HG02852 (cell line): ENCODE results near the gene GPR151.

Experiments
- ATAC-seq: cut with Tn5 transposase; IDR thresholded peaks from one replicate; pipeline ENCODE4 v1.9.1; 2021; ENCODE audit warnings: mild to moderate bottlenecking, moderate library complexity; ENCODE audit not compliant: unreplicated experiment

Gene GPR151

DNA sequence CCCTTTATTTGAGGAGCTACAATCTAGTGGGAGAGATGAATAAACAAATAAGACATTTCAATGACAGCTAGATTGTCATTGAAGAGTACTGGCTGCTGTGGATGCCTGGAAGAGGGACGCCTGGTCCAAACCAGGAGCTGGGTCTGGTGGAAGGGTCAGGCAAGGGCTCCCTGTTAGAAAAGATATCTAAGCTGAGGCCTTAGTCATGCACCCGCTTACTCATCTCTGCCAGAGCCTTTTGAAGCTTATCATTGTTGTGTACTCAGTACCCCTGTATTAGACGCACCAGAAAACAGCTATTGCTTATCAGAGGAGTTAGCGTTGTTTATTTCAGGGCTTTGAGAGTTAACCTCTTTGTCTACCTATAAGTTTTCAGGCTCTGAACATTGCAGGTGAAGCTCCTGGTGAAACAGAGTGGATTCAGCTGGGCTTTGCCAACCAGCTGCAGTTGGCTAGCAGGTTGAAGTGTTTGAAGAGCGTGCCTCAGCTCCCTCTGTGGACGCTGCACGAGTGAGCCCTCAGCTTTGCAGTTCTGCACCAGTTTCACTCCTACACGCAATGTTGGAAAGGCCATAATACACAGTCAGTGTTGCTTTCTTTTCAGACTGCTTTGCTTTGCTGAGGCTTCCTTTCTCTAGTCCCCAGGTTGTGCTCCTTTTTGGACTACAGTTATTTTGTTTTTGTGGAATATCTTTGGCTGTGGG is 5.6 kb upstream of the GPR151 start:
- no peak for ATAC-seq

DNA sequence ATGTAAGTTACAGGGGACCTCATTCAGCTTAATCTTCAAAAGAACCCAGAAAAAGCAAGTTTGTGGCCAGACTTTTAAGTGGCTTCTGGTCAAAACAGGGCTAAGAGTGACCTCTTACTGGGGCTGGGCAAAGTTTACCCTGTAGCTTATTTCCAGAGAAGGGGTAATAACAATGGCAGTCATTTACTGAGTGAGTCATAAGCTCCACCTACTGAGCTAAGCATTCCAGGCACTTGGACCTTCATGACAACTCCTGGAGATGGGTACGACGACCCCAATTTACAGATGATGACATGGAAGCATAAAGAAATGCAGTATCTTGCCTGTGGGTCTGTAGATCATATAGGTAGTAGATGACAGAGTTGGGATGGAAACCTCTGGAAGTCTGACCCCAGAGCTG is 4.7 kb upstream of the GPR151 start:
- ATAC-seq, result no peak

DNA sequence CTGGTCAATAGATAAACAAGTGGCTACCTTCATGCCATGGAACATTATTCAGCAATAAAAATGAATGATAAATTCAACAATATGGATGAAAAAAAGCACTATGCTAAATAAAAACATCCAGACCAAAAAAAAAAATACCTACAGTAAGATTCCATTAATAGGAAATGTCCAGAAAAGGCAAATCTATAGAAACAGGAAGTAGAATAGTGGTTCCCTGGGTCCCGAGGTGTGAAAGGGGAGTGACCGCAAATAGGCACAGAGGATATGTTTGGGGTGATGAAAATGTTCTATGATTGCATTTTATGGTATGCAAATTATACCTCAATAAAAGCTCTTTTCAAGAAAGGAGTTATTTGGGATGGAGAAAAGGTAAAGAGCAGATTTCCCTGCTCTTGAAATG is 3.6 kb upstream of the GPR151 start:
- ATAC-seq, result no peak

DNA sequence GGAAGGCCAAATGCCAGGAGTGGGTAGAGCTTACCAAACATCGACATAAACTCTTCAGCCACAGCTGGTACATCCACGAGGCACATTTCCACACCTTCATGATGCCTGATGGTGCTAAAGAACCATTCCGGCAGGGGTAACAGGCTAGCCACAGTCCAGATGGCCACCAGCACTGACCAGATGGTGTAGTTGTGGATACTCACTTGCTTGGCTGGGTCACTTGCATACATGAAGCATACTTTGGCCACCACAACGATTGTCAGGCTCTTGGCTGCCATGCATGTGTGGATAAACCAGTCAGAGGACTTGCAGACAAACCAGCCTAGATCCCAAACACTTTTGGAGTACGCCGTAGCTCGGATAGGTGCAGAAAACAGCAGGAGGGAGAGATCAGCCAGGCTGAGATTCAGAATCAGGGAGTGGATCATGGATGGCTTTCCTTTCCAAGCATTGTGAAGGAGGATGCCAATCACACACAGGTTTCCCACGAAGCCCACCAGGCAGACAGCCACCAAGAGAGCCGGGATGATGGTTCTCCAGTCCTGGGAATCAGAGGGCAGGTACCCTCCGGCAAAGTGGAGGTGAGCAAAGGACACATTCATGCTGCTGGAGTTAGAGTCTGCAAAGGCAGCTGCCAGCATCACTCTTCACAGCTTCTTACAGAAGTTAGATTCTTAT is 378 bp downstream of the GPR151 start:
- no peak for ATAC-seq

DNA sequence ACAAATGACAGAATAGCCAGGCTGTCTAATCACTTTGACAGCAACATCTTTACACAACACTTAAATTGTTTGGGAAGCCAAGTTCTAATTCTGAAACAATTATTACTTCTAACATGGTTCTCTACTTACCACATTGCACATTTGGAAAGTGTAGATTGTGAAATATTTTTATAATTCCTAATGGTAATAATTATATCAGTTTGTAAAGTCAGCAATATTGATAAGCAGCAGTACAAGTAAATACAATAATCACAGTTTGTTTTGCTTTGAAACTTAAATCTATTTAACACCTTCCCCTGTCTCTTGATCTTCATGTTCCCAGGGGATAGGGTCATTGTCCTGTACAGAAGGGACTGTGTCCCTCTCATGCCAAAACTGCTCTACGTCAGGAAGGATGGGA is 1.4 kb downstream of the GPR151 start:
- no peak for ATAC-seq

GRCh38 chr5:146513462-146513861 is 2.5 kb downstream of the GPR151 start:
- no peak for ATAC-seq

DNA sequence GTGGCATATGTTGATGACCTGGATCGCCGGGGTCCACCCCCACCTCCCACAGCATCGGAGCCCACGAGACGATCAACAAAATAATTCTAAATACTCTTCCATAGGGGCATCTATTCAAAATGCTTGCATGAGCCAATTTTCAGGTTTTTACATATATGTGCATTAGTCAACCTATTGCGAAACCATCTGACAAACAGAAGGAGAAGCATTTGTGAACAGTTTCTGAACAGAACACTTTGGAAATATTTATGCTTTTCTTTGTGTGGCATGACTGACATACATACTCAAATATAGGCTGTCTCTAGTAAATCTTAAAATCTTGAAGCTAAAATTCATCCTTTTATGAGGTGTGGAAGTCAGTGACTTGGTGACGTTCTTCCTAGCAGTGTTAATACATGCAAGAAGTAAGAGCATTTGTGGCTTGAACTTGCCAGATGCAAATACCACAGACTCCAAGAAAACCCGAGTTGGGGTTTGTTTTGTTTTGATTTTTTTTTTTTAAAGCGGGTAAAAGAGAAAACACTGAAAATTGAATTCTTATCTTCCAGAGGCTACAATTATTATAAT is 5.3 kb downstream of the GPR151 start:
- ATAC-seq, result no peak

GRCh38 chr5:146507428-146507827 is 8.6 kb downstream of the GPR151 start:
- no peak for ATAC-seq

GRCh38 chr5:146499680-146500079 is 16.3 kb downstream of the GPR151 start:
- no peak for ATAC-seq

DNA sequence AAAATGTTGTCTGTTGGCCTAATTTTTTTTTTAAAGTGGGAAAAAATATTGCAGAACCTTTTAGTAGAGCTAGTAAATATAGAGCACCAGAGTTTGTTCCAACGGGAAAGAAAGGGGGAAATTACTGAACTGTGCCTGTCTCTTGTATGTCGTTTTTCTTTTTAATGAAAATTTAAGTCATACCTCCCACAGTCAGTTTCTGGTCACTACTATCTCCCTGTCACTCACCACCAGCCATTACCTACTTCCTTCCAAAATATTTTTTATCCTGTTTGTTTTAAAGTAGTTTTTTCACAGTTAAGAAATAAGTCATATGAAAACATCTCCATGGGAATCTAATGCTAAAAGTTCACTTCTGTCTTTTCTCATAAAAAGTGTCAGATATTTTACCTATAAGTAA is 21.3 kb downstream of the GPR151 start:
- ATAC-seq, result no peak

GRCh38 chr5:146490089-146490843 is 25.7 kb downstream of the GPR151 start:
- no peak for ATAC-seq

GRCh38 chr5:146484714-146485391 is 31.1 kb downstream of the GPR151 start:
- ATAC-seq, result no peak

- ATAC-seq, result no peak
Observed at GRCh38 chr5:146482775-146483174, 33.2 kb downstream of the GPR151 start.

GRCh38 chr5:146475906-146476305 is 40.1 kb downstream of the GPR151 start:
- ATAC-seq, result no peak

- no peak for ATAC-seq
Observed at GRCh38 chr5:146475190-146475780, 40.7 kb downstream of the GPR151 start.

DNA sequence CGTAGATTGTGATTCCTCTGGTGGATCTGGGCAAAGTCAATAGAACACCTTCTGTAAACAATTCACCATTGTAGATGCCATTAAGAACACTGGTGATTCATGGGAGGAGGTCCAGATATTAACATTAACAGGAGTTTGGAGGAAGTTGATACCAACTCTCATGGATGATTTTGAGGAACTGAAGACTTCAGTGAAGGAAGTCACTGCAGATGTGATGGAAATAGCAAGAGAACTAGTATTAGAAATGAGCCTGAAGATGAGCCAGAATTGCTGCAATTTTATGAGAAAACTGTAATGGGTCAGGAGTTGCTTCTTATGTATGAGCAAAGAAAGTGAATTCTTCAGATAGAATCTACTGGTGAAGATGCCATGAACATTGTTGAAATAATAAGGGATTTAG is 41.9 kb downstream of the GPR151 start:
- no peak for ATAC-seq

DNA sequence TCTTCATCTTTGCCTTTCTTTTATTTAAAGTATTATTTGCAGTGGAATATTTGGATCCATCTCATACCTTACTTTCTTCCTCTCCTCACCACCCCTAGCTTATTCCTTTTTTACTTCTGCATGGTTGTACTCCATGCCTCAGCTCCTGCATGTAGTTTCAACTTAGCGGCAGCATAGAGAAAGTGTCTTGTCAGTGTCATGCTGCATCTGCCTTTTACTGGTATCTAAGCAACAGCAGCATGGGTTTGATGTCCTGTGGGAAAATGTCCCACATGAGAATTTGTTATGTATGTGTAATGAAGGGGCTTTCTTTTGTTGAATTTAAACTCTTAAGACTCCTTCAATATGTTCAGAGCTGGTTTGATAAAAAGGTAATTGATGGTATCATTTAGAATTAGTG is 48.2 kb downstream of the GPR151 start:
- ATAC-seq, result no peak

- ATAC-seq, result no peak
Observed at GRCh38 chr5:146466521-146467349, 49.3 kb downstream of the GPR151 start.

DNA sequence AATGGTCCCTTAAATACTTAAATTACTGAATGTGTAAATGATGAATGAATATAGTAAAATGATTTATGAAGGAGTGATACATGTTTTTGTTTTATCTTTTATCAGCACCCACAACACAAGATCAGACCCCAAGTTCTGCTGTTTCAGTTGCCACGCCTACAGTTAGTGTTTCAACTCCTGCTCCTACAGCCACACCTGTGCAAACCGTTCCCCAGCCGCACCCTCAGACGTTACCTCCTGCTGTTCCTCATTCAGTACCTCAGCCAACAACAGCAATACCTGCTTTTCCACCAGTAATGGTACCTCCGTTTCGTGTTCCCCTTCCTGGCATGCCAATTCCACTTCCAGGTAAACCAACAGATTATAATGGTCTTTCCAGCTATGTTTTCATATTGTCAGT is 52.5 kb downstream of the GPR151 start:
- ATAC-seq, result no peak
